AG20443 (cell line): ENCODE results near the gene FAM149A.

Experiments used
- DNase-seq: peaks from one replicate; pipeline ENCODE4 v3.0.0; 2012; ENCODE audit warnings: low spot score, mixed read lengths

FAM149A gene

DNA sequence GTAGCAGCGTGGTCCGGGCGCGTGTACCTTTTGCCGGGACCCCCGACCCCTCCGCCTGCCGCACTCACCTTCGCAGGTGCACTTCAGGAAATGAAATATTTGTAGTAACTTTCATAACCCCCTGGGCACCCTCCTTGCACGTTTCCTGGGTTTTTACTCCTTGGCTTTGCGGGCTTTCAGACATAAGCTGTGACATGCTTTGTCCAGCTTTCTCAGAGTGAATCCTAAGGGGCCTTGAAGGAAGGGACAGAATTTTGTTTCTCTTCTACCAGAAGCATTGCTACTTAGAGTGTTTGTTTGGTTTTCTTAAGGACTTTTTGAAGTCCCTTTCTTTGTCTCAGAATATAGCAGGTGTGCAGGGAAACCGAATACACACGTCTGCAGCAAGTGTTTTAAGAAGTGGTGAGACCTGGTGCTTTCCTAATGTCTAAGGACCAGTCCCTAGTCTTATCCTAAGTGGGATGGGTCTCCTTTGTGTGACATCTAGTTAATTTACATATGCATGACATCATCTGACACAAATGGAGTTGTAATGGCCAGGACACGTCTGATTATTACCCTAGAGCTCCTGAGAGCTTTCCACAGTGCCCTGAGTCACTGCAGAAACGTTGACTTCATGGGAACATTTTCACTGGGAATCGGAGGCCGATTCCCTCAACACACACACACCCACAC, 1.3 kb downstream of the FAM149A start:
- no peak for DNase-seq

DNA sequence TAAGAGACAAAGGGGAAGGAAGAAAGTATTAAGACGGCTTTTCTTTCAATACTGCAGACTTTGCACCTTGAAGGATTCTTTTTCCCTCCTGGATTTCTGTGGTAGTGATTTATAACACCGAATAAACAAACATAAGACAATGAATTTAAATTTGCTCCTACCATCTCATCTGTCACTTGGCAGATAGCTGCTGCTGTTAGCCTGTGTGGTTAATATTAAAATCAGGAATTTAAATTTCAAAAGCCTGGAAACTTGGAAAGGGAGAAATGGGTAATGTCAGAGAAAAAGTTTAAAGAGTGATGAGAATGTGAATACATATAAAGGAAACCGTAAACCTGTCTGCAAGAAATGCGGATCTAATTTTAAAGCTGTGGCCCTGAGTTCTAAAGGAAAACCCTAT, 3.4 kb downstream of the FAM149A start:
- no peak for DNase-seq

DNA sequence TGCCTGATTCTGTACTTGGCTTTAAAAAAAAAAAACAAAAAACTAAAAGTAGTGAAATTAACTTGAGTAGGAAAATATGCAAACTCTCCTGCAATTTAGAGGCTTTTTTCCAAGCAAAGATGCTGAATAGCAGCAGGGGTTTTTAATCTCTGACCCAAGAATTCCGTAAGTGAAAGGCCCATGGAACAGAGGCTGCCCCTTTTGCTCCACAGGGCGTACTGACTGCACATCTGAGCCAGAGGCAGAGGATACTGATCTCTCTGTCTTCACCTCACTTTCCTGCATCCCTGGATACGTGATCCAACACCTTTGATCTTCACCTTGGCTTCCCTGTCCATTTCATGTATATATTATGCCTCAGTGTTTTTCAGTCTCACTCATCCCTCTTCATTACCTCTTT, 3.9 kb downstream of the FAM149A start:
- DNase-seq: no peak

GRCh38 chr4:186109245-186109644, 4.7 kb downstream of the FAM149A start:
- DNase-seq: no peak

GRCh38 chr4:186116697-186117096, 12.2 kb downstream of the FAM149A start:
- DNase-seq: no peak

- no peak for DNase-seq
Measured at GRCh38 chr4:186118582-186118981, 14.1 kb downstream of the FAM149A start.

DNA sequence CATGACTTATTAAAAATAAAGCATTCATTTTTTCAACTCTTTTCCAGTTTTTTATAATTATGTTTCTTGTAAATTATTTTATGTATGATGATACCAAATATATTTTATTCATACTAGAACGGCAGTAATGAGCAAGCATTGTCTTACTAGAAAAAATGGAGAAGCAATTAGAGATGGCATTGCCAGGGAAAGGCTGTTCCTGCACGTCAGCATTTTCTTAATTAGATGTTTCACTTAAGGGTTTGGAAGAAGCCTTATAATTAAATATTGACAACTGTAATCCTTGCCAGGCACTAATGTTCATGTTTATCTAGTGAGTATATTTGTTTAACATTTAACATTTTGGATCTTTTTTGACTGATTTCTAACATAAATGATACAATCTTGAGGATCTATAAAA, 16.6 kb downstream of the FAM149A start:
- DNase-seq: no peak

- DNase-seq: no peak
Measured at GRCh38 chr4:186128842-186129241, 24.3 kb downstream of the FAM149A start.

DNA sequence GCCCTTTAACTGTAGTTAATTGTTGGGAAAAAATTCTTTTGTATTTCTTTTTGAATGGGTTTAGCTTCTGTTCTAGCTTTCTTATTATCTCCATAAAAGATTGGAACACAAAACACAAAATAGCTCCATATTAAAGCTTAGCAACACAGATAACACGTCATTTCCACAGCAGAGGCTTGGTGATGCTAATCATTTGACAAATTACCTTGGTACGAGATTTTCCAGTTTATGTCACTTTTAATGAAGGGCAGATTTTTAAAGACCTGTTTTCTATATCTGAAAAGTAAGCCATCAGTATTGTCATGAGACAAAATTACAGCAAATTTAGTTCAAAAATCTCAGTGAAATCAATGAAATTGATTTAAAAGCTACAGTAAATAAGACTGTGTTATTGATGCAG, 27.4 kb downstream of the FAM149A start:
- no peak for DNase-seq

DNA sequence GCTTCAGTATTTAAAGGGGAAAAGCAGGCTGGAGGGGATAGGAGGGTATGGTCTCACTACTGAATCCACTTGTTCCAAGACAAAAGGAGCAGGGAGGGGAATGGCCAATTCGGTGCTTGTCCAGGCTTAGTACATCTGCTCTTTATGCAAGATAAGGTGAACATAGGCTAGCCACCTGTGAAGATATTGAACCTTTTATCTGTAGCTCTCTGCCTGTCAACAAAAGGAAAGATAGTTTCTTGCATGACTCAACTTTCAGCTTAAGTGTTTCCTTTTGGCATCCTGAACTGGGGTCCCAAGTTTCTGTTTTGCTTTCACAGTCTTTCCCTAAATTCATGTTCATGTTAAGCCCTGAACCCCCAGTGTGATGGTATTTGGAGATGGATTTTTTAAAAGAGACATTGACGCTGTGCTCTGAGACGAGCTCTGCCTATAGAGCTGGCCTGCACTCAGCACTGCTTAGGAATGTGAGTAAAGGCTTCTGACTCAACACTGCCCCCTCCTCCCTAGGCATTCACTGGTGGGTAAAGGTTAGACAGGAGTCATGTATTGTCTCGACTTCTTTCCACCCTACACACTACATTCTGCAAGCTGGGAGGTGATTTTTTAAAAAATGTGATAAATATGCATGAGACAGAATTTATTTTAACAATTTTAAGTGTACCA, 28.2 kb downstream of the FAM149A start:
- no peak for DNase-seq

GRCh38 chr4:186134257-186134656, 29.8 kb downstream of the FAM149A start:
- DNase-seq: no peak

DNA sequence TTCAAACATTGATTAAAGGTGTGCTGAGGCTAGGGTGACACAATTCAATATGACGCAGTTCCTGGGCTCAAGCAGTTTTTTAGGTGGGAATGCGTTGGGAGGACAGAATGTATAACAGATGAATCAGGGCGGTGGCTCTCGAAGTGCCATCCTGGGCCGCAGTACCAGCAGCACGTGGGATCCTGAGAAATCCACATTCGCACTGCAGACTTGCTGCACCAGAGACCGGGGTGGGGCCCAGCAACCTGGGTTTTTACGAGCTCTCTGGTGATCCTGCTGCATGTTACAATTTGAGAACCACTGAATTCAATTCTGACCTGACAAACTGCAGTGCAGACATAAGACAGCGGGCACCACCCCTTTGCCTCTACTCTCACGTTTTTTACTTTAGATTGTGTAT, 30.4 kb downstream of the FAM149A start:
- no peak for DNase-seq

- peak; percentile 36 for DNase-seq
Measured at GRCh38 chr4:186137196-186137794, 32.8 kb downstream of the FAM149A start.

DNA sequence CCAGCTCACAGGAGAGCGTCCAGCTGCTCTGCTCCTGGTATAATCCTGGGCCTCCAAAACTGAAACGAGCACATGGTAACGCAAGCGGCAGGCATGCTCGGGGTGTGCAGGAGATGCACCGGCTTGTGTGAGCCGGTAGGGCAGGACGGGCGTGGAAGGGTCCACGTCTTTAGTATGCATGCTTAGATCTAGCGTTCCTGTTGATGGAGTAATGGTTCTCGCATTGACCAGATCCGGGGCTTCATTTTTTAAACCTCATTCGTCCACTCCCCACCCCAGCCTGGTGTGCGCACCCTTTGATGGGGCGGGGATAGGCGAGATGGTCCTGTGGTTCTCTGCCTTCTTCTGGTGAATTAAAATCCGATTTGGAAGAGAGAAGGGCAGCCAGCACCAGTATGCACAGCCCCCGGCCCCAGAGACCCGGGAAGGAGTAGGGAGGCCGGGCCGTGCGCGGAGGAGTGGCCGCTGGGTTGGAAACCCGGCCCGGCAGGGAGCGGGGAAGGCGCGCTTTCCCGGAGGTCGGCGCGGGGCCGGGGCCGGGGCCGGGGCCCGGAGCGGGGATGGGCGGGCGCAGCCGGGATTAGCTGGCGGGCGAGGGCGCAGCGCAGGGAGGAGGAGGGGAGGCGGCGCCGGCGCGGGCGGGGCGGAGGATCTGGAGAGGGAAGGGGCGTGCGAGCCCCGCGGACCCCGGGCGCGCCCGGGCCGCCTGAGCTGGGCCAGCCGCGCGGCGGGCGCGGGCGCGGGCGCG, 39.9 kb downstream of the FAM149A start:
- peak; percentile 64 for DNase-seq

GRCh38 chr4:186144946-186145569, 40.6 kb downstream of the FAM149A start:
- DNase-seq: peak; percentile 75

- no peak for DNase-seq
Measured at GRCh38 chr4:186146458-186146857, 42.0 kb downstream of the FAM149A start.

DNA sequence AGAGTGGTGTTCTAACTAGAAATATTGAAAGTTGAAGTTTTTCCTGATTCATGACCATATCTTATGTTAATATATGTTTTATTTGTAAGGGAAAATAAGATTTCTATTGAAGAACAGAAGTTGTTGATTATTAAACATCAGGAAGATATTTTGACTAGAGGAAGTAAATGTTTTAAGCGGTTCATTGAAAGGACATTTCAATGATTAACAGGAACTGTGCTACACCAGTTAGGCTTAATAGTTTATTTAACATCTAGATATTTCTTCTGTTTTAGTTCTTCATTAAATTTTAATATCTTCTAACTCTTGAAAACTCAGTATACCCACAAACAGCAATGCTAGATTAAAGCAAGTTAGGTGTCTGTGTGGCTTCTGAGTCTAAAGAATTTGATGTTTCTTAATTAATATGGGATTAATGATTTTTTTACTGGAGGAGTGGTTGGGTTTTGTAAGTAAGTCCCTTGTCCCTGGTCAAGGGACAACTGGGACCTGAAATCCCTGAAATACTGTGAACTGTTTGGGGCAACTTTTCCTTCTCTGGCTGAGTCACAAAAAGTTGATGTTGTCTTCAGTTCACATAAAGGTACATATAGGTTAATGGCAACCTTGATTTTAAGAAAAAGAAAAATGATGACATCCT, 44.0 kb downstream of the FAM149A start:
- DNase-seq: no peak

GRCh38 chr4:186149872-186150271, 45.4 kb downstream of the FAM149A start:
- DNase-seq: peak; percentile 57

DNA sequence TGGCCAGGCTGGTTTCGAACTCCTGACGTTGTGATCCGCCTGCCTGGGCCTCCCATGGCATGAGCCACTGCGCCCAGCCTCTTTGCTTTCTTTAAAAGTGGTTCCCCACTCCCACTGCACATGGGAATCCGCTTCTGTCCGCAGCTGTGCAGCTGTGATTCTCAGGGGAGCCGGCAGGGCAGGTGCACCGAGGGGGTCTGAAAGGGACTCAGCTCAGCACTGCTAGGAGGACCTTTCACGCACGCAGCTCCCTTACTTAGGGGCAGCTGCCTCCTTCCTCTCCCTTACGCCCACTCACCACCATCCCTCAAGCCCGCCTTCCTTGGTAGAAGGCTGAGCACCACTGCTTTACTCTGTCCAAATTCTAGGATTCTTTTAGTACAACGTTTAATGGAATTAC, 46.4 kb downstream of the FAM149A start:
- DNase-seq: no peak

- DNase-seq: no peak
Measured at GRCh38 chr4:186151499-186151898, 47.0 kb downstream of the FAM149A start.

DNA sequence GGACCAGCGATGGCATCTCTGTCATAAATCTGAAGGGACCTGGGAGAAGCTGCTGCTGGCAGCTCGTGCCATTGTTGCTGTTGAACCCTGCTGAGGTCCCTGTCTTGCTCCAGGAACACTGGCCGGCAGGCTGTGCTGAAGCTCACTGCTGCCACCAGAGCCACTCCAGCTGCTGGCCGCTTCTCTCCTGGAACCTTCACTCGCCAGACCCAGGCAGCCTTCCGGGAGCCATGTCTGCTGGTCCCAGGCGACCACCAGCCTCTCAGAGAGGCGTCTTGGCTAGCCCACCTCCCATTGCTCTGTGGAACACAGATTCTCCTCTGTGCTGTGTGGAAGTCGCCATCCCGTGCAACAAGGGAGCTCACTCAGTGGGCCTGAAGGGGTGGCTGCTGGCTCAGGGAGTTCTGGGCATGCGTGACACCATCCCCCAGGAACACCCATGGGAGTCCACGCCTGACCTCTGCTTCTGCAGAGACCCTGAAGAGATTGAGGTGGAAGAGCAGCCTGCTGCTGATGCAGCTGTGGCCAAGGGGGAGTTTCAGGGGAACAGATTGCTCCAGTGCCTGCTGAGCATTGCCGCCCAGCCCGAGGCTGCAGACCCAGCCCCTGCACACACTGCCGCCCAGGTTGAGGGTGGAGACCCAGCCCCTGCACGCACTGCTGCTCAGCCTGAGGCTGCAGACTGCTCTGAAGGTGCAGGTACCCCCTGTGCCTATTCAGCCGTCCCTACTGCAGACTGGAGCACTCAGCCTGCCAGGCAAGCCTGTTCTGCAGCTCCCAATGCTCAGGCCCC, 53.7 kb downstream of the FAM149A start:
- DNase-seq: peak; percentile 38
